C1 segment of cervical spinal cord (tissue), 14 donors: ENCODE results near the gene PLA2G4F.

Experiments
- DNase-seq, 14 donors: peaks; one replicate each; lab custom pipeline; 2025; lab: John Stamatoyannopoulos, UW

Gene PLA2G4F

GRCh38 chr15:42133356-42133755, 23.1 kb downstream of the PLA2G4F start:
- DNase-seq, result no peak

GRCh38 chr15:42131826-42132806, 24.3 kb downstream of the PLA2G4F start:
- no peak for DNase-seq

- no peak for DNase-seq
These were observed 25.4 kb downstream of the PLA2G4F start for GRCh38 chr15:42131006-42131405.

- DNase-seq, result no peak
These were observed 26.0 kb downstream of the PLA2G4F start for GRCh38 chr15:42130246-42130986.

- no peak for DNase-seq
These were observed 27.1 kb downstream of the PLA2G4F start for GRCh38 chr15:42129364-42129763.

- DNase-seq, result no peak
These were observed 28.0 kb downstream of the PLA2G4F start for GRCh38 chr15:42128476-42128875.

- DNase-seq, result no peak
These were observed 32.9 kb downstream of the PLA2G4F start for GRCh38 chr15:42123546-42123945.

GRCh38 chr15:42121682-42122081, 34.8 kb downstream of the PLA2G4F start:
- DNase-seq, result no peak

- DNase-seq, result no peak
These were observed 35.4 kb downstream of the PLA2G4F start for GRCh38 chr15:42121021-42121420.

- no peak for DNase-seq
These were observed 36.2 kb downstream of the PLA2G4F start for GRCh38 chr15:42120285-42120684.

GRCh38 chr15:42119446-42119760, 37.0 kb downstream of the PLA2G4F start:
- DNase-seq, result no peak

GRCh38 chr15:42118650-42119445, 37.6 kb downstream of the PLA2G4F start:
- DNase-seq, result no peak

GRCh38 chr15:42111924-42112323, 44.5 kb downstream of the PLA2G4F start:
- no peak for DNase-seq

GRCh38 chr15:42110367-42110766, 46.1 kb downstream of the PLA2G4F start:
- no peak for DNase-seq

- DNase-seq, result no peak
These were observed 47.6 kb downstream of the PLA2G4F start for GRCh38 chr15:42108806-42109205.

- DNase-seq, result no peak
These were observed 48.2 kb downstream of the PLA2G4F start for GRCh38 chr15:42108189-42108588.

GRCh38 chr15:42107473-42107872, 49.0 kb downstream of the PLA2G4F start:
- peak in 1 of 14 donors; percentile 34 for DNase-seq

- peak in 1 of 14 donors; percentile 3 for DNase-seq
These were observed 50.1 kb downstream of the PLA2G4F start for GRCh38 chr15:42106288-42106687.

GRCh38 chr15:42104095-42104891, 52.1 kb downstream of the PLA2G4F start:
- DNase-seq, result no peak

GRCh38 chr15:42102646-42103235, 53.7 kb downstream of the PLA2G4F start:
- no peak for DNase-seq

GRCh38 chr15:42101861-42102260, 54.6 kb downstream of the PLA2G4F start:
- DNase-seq, result no peak
